ENCODE results near the gene SUPT4H1. TPM values are rescaled to one million over a fixed set of nuclear protein-coding genes. Genes with fewer than 3 reads are reported as not detected.

The SUPT4H1 gene
- total RNA-seq, 1 donor from 2014 or later: 150 TPM

GRCh38 chr17:58302171-58302918 is 49.7 kb downstream of the SUPT4H1 start:
- TF ChIP-seq, protein P1, sequence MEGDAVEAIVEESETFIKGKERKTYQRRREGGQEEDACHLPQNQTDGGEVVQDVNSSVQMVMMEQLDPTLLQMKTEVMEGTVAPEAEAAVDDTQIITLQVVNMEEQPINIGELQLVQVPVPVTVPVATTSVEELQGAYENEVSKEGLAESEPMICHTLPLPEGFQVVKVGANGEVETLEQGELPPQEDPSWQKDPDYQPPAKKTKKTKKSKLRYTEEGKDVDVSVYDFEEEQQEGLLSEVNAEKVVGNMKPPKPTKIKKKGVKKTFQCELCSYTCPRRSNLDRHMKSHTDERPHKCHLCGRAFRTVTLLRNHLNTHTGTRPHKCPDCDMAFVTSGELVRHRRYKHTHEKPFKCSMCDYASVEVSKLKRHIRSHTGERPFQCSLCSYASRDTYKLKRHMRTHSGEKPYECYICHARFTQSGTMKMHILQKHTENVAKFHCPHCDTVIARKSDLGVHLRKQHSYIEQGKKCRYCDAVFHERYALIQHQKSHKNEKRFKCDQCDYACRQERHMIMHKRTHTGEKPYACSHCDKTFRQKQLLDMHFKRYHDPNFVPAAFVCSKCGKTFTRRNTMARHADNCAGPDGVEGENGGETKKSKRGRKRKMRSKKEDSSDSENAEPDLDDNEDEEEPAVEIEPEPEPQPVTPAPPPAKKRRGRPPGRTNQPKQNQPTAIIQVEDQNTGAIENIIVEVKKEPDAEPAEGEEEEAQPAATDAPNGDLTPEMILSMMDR (IDR thresholded peaks at IDR 0.05; ENCODE audit: unreplicated experiment): no peak
- Mint-ChIP-seq H3K4me3 (ENCODE audit: unreplicated experiment) (no peak overlapping the region), H3K27me3 (ENCODE audit: unreplicated experiment) (peaks cover 11% of the 10 kb centered on the region), H3K27ac (ENCODE audit: unreplicated experiment) (no peak overlapping the region), H3K36me3 (ENCODE audit: low read depth, unreplicated experiment) (peaks cover 4% of the 10 kb centered on the region), H3K9me3 (ENCODE audit: unreplicated experiment) (no peaks in the 10 kb centered on the region), H3K4me1 (ENCODE audit: unreplicated experiment) (no peaks in the 10 kb centered on the region)
- no peak for DNase-seq (ENCODE audit: low spot score)

GRCh38 chr17:58301504-58302150 is 50.4 kb downstream of the SUPT4H1 start:
- H3K9me3 Mint-ChIP-seq (ENCODE audit: unreplicated experiment): no peaks in the 10 kb centered on the region
- no peak overlapping the region for H3K4me3 Mint-ChIP-seq (ENCODE audit: unreplicated experiment)
- no peaks in the 10 kb centered on the region for H3K36me3 Mint-ChIP-seq (ENCODE audit: low read depth, unreplicated experiment)
- H3K27me3 Mint-ChIP-seq (ENCODE audit: unreplicated experiment): peaks cover 6% of the 10 kb centered on the region
- H3K27ac Mint-ChIP-seq (ENCODE audit: unreplicated experiment): no peak overlapping the region
- DNase-seq (ENCODE audit: low spot score): no peak
- TF ChIP-seq, protein P1 (IDR thresholded peaks at IDR 0.05; ENCODE audit: unreplicated experiment): no peak
- no peaks in the 10 kb centered on the region for H3K4me1 Mint-ChIP-seq (ENCODE audit: unreplicated experiment)

DNA sequence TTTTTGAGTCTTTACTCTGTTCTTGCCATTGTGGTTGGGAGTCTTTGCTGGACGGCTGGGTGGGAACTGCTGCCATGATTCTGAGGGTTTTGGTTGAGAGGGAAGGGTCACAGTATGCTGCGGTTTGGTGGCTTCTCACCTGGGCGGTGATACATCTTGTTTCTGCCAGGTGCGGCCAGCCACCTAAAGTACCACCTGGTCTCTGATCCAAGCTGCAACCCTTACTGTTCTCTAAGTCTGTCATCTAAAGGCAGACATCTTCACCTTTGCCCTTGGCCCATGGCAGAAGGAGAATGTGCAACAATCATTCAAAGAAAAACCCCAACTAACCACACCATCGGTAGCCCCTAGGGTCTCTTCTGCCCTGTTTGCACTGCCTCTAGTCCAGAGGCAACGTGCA is 51.7 kb downstream of the SUPT4H1 start:
- Mint-ChIP-seq H3K27me3 (ENCODE audit: unreplicated experiment) (peaks cover 6% of the 10 kb centered on the region), H3K36me3 (ENCODE audit: low read depth, unreplicated experiment) (no peaks in the 10 kb centered on the region), H3K4me1 (ENCODE audit: unreplicated experiment) (no peaks in the 10 kb centered on the region), H3K9me3 (ENCODE audit: unreplicated experiment) (no peaks in the 10 kb centered on the region), H3K4me3 (ENCODE audit: unreplicated experiment) (no peak overlapping the region), H3K27ac (ENCODE audit: unreplicated experiment) (no peak overlapping the region)
- DNase-seq (ENCODE audit: low spot score): no peak
- TF ChIP-seq, protein P1 (IDR thresholded peaks at IDR 0.05; ENCODE audit: unreplicated experiment): no peak

Small RNAs within 50 kb of the gene (microRNA-seq; reads per million reads assigned to microRNA genes)
- not detected for gene MIR4736 (ENCODE audit: unreplicated experiment)

Other genes with a start within 250 kb of the SUPT4H1 start
- not detected for gene OR4D1, start 203.8 kb downstream of the SUPT4H1 start, total RNA-seq (ENCODE audit: unreplicated experiment)
- not detected for gene OR4D2, start 185.2 kb downstream of the SUPT4H1 start, total RNA-seq (ENCODE audit: unreplicated experiment)
- not detected for gene EPX, start 159.5 kb downstream of the SUPT4H1 start, total RNA-seq (ENCODE audit: unreplicated experiment)
- 27.8 TPM for gene MKS1, start 132.9 kb downstream of the SUPT4H1 start, total RNA-seq (ENCODE audit: unreplicated experiment)
- gene LPO, start 113.6 kb downstream of the SUPT4H1 start, total RNA-seq (ENCODE audit: unreplicated experiment): 0.31 TPM
- gene MPO, start 71.3 kb downstream of the SUPT4H1 start, total RNA-seq (ENCODE audit: unreplicated experiment): not detected
- 1.3 TPM for gene TSPOAP1, start 23.4 kb downstream of the SUPT4H1 start, total RNA-seq (ENCODE audit: unreplicated experiment)
- 0.56 TPM for gene RNF43, start 65.3 kb upstream of the SUPT4H1 start, total RNA-seq (ENCODE audit: unreplicated experiment)
- 0.10 TPM for gene HSF5, start 136.2 kb upstream of the SUPT4H1 start, total RNA-seq (ENCODE audit: unreplicated experiment)
- gene MTMR4, start 162.4 kb upstream of the SUPT4H1 start, total RNA-seq (ENCODE audit: unreplicated experiment): 24.0 TPM